Measurements from ENCODE around the gene PODNL1. TPM values are rescaled to one million over a fixed set of nuclear protein-coding genes. Genes with fewer than 3 reads are reported as not detected.

The PODNL1 gene
- total RNA-seq, 1 donor from 2014 or later, result 5.2 TPM

- no peaks in the 10 kb centered on the region for H3K9me3 ChIP-seq
- H3K27ac ChIP-seq, result no peak overlapping the region
- H3K4me1 ChIP-seq, result peaks cover 7% of the 10 kb centered on the region
- H3K27me3 ChIP-seq, result no peaks in the 10 kb centered on the region
- H3K4me3 ChIP-seq, result no peak overlapping the region
- intact Hi-C loops (cut with DNase I), result no loop called here
- H3K36me3 ChIP-seq, result no peaks in the 10 kb centered on the region
- no peak for DNase-seq (ENCODE audit: extremely low spot score in 2 of 2)
- no peak for TF ChIP-seq POLR2AphosphoS5 (IDR thresholded peaks at IDR 0.05; ENCODE audit: insufficient read depth in 1 of 2, low read depth in 1 of 2)
- no peak for TF ChIP-seq CTCF (IDR thresholded peaks at IDR 0.05)
- no peak for TF ChIP-seq POLR2A (IDR thresholded peaks at IDR 0.05)
These were observed 45.3 kb downstream of the PODNL1 start for GRCh38 chr19:13892870-13893269.

GRCh38 chr19:13890136-13890535, 48.1 kb downstream of the PODNL1 start:
- no peak for DNase-seq (ENCODE audit: extremely low spot score in 2 of 2)
- no peak for TF ChIP-seq POLR2A (IDR thresholded peaks at IDR 0.05)
- no peak for TF ChIP-seq CTCF (IDR thresholded peaks at IDR 0.05)
- TF ChIP-seq POLR2AphosphoS5 (IDR thresholded peaks at IDR 0.05; ENCODE audit: insufficient read depth in 1 of 2, low read depth in 1 of 2), result no peak
- intact Hi-C loops (cut with DNase I), result no loop called here

GRCh38 chr19:13888281-13888680, 49.9 kb downstream of the PODNL1 start:
- H3K36me3 ChIP-seq, result no peaks in the 10 kb centered on the region
- no peaks in the 10 kb centered on the region for H3K27me3 ChIP-seq
- H3K9me3 ChIP-seq, result no peaks in the 10 kb centered on the region
- no peak overlapping the region for H3K4me3 ChIP-seq
- peak overlapping the region; percentile 46 for H3K27ac ChIP-seq
- H3K4me1 ChIP-seq, result peaks cover 48% of the 10 kb centered on the region
- no peak for DNase-seq (ENCODE audit: extremely low spot score in 2 of 2)
- peak in 1 of 2 donors; percentile 8 for TF ChIP-seq POLR2AphosphoS5 (IDR thresholded peaks at IDR 0.05; ENCODE audit: insufficient read depth in 1 of 2, low read depth in 1 of 2)
- no peak for TF ChIP-seq POLR2A (IDR thresholded peaks at IDR 0.05)
- no peak for TF ChIP-seq CTCF (IDR thresholded peaks at IDR 0.05)
- intact Hi-C loops (cut with DNase I), result loop anchor here (5.0 kb wide), 1 partner anchor 164 kb away; no protein-coding TSS in a partner anchor

More at GRCh38 chr19:13890136-13890535, 48.1 kb downstream of the PODNL1 start:
- no peaks in the 10 kb centered on the region for H3K9me3 ChIP-seq
- H3K4me1 ChIP-seq, result peaks cover 33% of the 10 kb centered on the region
- no peak overlapping the region for H3K27ac ChIP-seq
- no peaks in the 10 kb centered on the region for H3K36me3 ChIP-seq
- H3K4me3 ChIP-seq, result no peak overlapping the region
- H3K27me3 ChIP-seq, result no peaks in the 10 kb centered on the region

DNA sequence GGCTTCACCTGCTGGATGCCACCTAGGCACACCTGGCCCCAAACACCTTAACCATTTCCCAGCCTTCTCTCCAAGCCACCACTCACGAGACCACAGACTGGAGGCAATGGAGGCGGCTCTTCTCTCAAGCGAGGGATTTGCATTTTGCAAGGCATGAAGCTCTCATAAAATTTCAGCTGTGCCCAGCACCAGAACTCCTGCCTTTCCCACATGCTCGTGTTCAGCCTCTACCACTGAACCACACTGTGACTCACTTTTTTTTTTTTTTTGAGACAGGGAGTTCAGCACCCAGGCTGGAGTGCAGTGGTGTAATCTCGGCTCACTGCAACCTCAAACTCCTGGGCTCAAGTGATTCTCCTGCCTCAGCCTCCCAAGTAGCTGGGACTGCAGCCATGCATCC, 50.7 kb downstream of the PODNL1 start:
- no peaks in the 10 kb centered on the region for H3K36me3 ChIP-seq

More for the DNA sequence above, 50.7 kb downstream of the PODNL1 start:
- Histone ChIP-seq H3K9me3 (no peaks in the 10 kb centered on the region), H3K4me3 (no peak overlapping the region), H3K27me3 (no peaks in the 10 kb centered on the region), H3K4me1 (peaks cover 54% of the 10 kb centered on the region), H3K27ac (peak overlapping the region; percentile 88)
- TF ChIP-seq CTCF (IDR thresholded peaks at IDR 0.05) (no peak), POLR2AphosphoS5 (IDR thresholded peaks at IDR 0.05; ENCODE audit: insufficient read depth in 1 of 2, low read depth in 1 of 2) (no peak), POLR2A (IDR thresholded peaks at IDR 0.05) (no peak)
- no peak for DNase-seq (ENCODE audit: extremely low spot score in 2 of 2)
- intact Hi-C loops (cut with DNase I), result loop anchor here (5.0 kb wide), 1 partner anchor 165 kb away; no protein-coding TSS in a partner anchor
